Trophoblast cell (in vitro differentiated cells and primary cell): Measurements from ENCODE around the gene SRSF10.

Source experiments
- DNase-seq, 2 donors: peaks; one replicate each; pipeline ENCODE4 v3.0.0-alpha.2; 2016
- H2AFZ ChIP-seq: 2 replicates; pipeline ENCODE4 v1.6.1; 2013; ENCODE audit warnings: low read length, moderate library complexity, mild to moderate bottlenecking; ENCODE audit not compliant: insufficient read depth, poor library complexity
- H2AK5ac ChIP-seq: 2 replicates; pipeline ENCODE4 v1.6.1; 2013; ENCODE audit warnings: mild to moderate bottlenecking, low read length
- H2BK120ac ChIP-seq: 2 replicates; pipeline ENCODE4 v1.6.1; 2013; ENCODE audit warnings: low read length, mild to moderate bottlenecking, moderate library complexity; ENCODE audit not compliant: insufficient read depth, poor library complexity
- H2BK12ac ChIP-seq: 2 replicates; pipeline ENCODE4 v1.6.1; 2013; ENCODE audit warnings: mild to moderate bottlenecking, low read length, moderate library complexity
- H2BK5ac ChIP-seq: 2 replicates; pipeline ENCODE4 v1.6.1; 2013; ENCODE audit warnings: low read length, low read depth, moderate library complexity, mild to moderate bottlenecking; ENCODE audit not compliant: poor library complexity
- H3K14ac ChIP-seq: 2 replicates; pipeline ENCODE4 v1.6.1; 2013; ENCODE audit warnings: mild to moderate bottlenecking, low read length
- H3K18ac ChIP-seq: 2 replicates; pipeline ENCODE4 v1.6.1; 2013; ENCODE audit warnings: mild to moderate bottlenecking, low read length
- H3K23ac ChIP-seq: 2 replicates; pipeline ENCODE4 v1.6.1; 2013; ENCODE audit warnings: low read length
- H3K27ac ChIP-seq: 2 replicates; pipeline ENCODE4 v1.5.1; 2013; ENCODE audit warnings: low read depth, mild to moderate bottlenecking, inconsistent platforms, low read length, moderate library complexity
- H3K27me3 ChIP-seq: 2 replicates; pipeline ENCODE4 v1.6.1; 2013; ENCODE audit warnings: inconsistent platforms, mild to moderate bottlenecking, low read length, moderate library complexity; ENCODE audit not compliant: insufficient read depth
- H3K36me3 ChIP-seq, 2 experiments: 1 replicate in 1 of 2; 2 replicates in 1 of 2; pipeline ENCODE4 v1.6.1; 2013; ENCODE audit warnings: low read length in 2 of 2, mild to moderate bottlenecking in 2 of 2, moderate library complexity in 1 of 2; ENCODE audit not compliant: insufficient read depth in 2 of 2, control insufficient read depth in 1 of 2
- H3K4ac ChIP-seq: 2 replicates; pipeline ENCODE4 v1.6.1; 2013; ENCODE audit warnings: low read depth, mild to moderate bottlenecking, low read length, moderate library complexity
- H3K4me1 ChIP-seq, 2 experiments: 1 replicate in 1 of 2; 2 replicates in 1 of 2; pipeline ENCODE4 v1.6.1; 2013; ENCODE audit warnings: low read length in 2 of 2, mild to moderate bottlenecking in 2 of 2, moderate library complexity in 1 of 2; ENCODE audit not compliant: insufficient read depth in 2 of 2, control insufficient read depth in 1 of 2
- H3K4me2 ChIP-seq: 2 replicates; pipeline ENCODE4 v1.6.1; 2013; ENCODE audit warnings: inconsistent platforms, mild to moderate bottlenecking, low read length, moderate library complexity
- H3K4me3 ChIP-seq: 2 replicates; pipeline ENCODE4 v1.5.1; 2013; ENCODE audit warnings: mild to moderate bottlenecking, low read depth, low read length, inconsistent platforms
- H3K79me1 ChIP-seq: one replicate; pipeline ENCODE4 v1.6.1; 2013; ENCODE audit warnings: low read length
- H3K79me2 ChIP-seq: 2 replicates; pipeline ENCODE4 v1.6.1; 2013; ENCODE audit warnings: low read length, mild to moderate bottlenecking; ENCODE audit not compliant: control insufficient read depth, insufficient read depth, poor library complexity
- H3K9ac ChIP-seq: 2 replicates; pipeline ENCODE4 v1.6.1; 2013; ENCODE audit warnings: mild to moderate bottlenecking, low read length
- H3K9me3 ChIP-seq: 2 replicates; pipeline ENCODE4 v1.6.1; 2013; ENCODE audit warnings: low read depth, mild to moderate bottlenecking, control low read depth, inconsistent platforms, low read length; ENCODE audit not compliant: insufficient read depth
- H4K12ac ChIP-seq: 2 replicates; pipeline ENCODE4 v1.6.1; 2013; ENCODE audit warnings: low read depth, mild to moderate bottlenecking, low read length, moderate library complexity
- H4K8ac ChIP-seq: 2 replicates; pipeline ENCODE4 v1.6.1; 2013; ENCODE audit warnings: low read depth, mild to moderate bottlenecking, low read length, moderate library complexity
- H4K91ac ChIP-seq: one replicate; pipeline ENCODE4 v1.6.1; 2013; ENCODE audit warnings: low read depth, mild to moderate bottlenecking, low read length, moderate library complexity
- WGBS: extraction: QIAGEN DNeasy Blood & Tissue Kit; methylation state at CpG from one replicate; pipeline ENCODE4 v1.1.7; 2013; ENCODE audit warnings: missing lambda C conversion rate; ENCODE audit not compliant: insufficient read length, insufficient coverage; ENCODE audit errors: extremely low coverage; 5-methylcytosine and 5-hydroxymethylcytosine counted together

SRSF10 gene

GRCh38 chr1:23966973-23967493 lies 13.1 kb downstream of the SRSF10 start:
- H4K12ac ChIP-seq = no peak overlapping the region
- H2BK120ac ChIP-seq = no peak overlapping the region
- no peaks in the 10 kb centered on the region for H3K79me1 ChIP-seq
- no peak overlapping the region for H4K91ac ChIP-seq
- H2AK5ac ChIP-seq = no peak overlapping the region
- no peak overlapping the region for H3K14ac ChIP-seq
- peaks cover 4 to 13% of the 10 kb centered on the region in 2 experiments for H3K36me3 ChIP-seq
- no peak overlapping the region for H2BK12ac ChIP-seq
- no peak overlapping the region for H3K18ac ChIP-seq
- H2AFZ ChIP-seq = no peak overlapping the region
- DNase-seq = no peak
- H2BK5ac ChIP-seq = no peak overlapping the region
- H3K23ac ChIP-seq = no peak overlapping the region
- no peaks in the 10 kb centered on the region for H3K4me1 ChIP-seq
- no peak overlapping the region for H3K4me2 ChIP-seq
- no peak overlapping the region for H3K4ac ChIP-seq
- no peaks in the 10 kb centered on the region for H3K9me3 ChIP-seq
- H4K8ac ChIP-seq = no peak overlapping the region
- H3K27me3 ChIP-seq = no peaks in the 10 kb centered on the region
- H3K9ac ChIP-seq = no peak overlapping the region
- H3K4me3 ChIP-seq = no peak overlapping the region
- H3K79me2 ChIP-seq = no peaks in the 10 kb centered on the region
- H3K27ac ChIP-seq = no peak overlapping the region

- Histone ChIP-seq H3K79me1 (no peaks in the 10 kb centered on the region), H3K23ac (no peak overlapping the region), H2AFZ (no peak overlapping the region), H3K4me3 (no peak overlapping the region), H4K8ac (no peak overlapping the region), H3K14ac (no peak overlapping the region), H4K12ac (no peak overlapping the region), H3K4me1 (no peaks in the 10 kb centered on the region), H3K18ac (no peak overlapping the region), H2AK5ac (no peak overlapping the region), H2BK120ac (no peak overlapping the region), H3K27me3 (no peaks in the 10 kb centered on the region), H3K36me3 (peaks cover 0 to 8% of the 10 kb centered on the region in 2 experiments), H4K91ac (no peak overlapping the region), H3K79me2 (peaks cover 2% of the 10 kb centered on the region), H2BK5ac (no peak overlapping the region), H3K4ac (no peak overlapping the region), H2BK12ac (no peak overlapping the region), H3K9ac (no peak overlapping the region), H3K4me2 (no peak overlapping the region), H3K27ac (no peak overlapping the region), H3K9me3 (no peaks in the 10 kb centered on the region)
- DNase-seq = peak in 1 of 2 donors; percentile 41
- no CpG with 5 or more reads among the region's 5 CpGs for WGBS
These were observed 15.1 kb downstream of the SRSF10 start for GRCh38 chr1:23964790-23965740.

- WGBS = no CpG with 5 or more reads among the region's 3 CpGs
- no peaks in the 10 kb centered on the region for H3K27me3 ChIP-seq
These were observed 15.9 kb downstream of the SRSF10 start for GRCh38 chr1:23964235-23964668.

DNA sequence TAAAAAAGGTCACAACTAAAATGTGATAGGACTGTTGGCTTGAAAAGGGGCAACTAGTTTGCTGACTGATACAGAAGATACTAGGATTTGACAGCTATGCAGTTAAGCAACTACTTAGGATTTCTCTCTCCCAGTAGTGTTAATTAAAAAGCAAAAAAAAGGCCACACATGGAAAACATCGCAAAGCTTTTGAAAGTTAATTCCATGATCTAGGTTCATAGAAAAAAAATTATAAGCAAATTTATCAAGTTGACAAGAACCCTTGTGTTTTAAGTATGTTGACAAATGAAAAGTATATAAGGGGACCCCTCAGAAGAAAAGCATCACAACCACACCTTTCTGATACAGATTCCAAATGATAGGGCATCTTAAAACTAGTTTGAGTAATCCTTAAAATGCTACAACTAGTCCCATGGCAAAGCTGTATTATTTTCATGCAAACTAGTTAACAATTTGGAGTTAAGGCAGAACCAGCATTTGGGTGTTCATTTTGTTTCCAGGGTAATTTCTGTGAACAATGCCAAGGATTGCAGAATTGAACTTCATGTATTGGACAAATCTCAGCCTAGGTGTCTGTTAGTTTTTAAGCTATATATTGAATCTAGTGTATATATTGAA lies 16.4 kb downstream of the SRSF10 start:
- Histone ChIP-seq H2AK5ac (no peak overlapping the region), H3K79me1 (peaks cover 11% of the 10 kb centered on the region), H3K4me3 (no peak overlapping the region), H2AFZ (no peak overlapping the region), H2BK12ac (no peak overlapping the region), H2BK120ac (no peak overlapping the region), H3K4me1 (no peaks in the 10 kb centered on the region), H4K8ac (no peak overlapping the region), H2BK5ac (no peak overlapping the region), H3K36me3 (peaks cover 0 to 6% of the 10 kb centered on the region in 2 experiments), H3K23ac (no peak overlapping the region), H3K27ac (no peak overlapping the region), H4K91ac (no peak overlapping the region), H3K27me3 (no peaks in the 10 kb centered on the region), H3K4me2 (no peak overlapping the region), H3K79me2 (peaks cover 9% of the 10 kb centered on the region), H4K12ac (no peak overlapping the region), H3K9me3 (no peaks in the 10 kb centered on the region), H3K9ac (no peak overlapping the region), H3K14ac (no peak overlapping the region), H3K18ac (no peak overlapping the region), H3K4ac (no peak overlapping the region)
- DNase-seq = no peak
- WGBS = no CpG with 5 or more reads among the region's 1 CpG

More at GRCh38 chr1:23964235-23964668, 15.9 kb downstream of the SRSF10 start:
- H4K8ac ChIP-seq = no peak overlapping the region
- no peaks in the 10 kb centered on the region for H3K4me1 ChIP-seq
- no peak overlapping the region for H2BK120ac ChIP-seq
- DNase-seq = peak in 1 of 2 donors; percentile 21
- no peak overlapping the region for H4K91ac ChIP-seq
- H3K4me2 ChIP-seq = no peak overlapping the region
- no peak overlapping the region for H3K14ac ChIP-seq
- no peak overlapping the region for H3K4me3 ChIP-seq
- H3K18ac ChIP-seq = no peak overlapping the region
- no peak overlapping the region for H2BK5ac ChIP-seq
- H3K23ac ChIP-seq = no peak overlapping the region
- no peak overlapping the region for H3K9ac ChIP-seq
- no peak overlapping the region for H2AK5ac ChIP-seq
- no peak overlapping the region for H2AFZ ChIP-seq
- no peak overlapping the region for H2BK12ac ChIP-seq
- H3K36me3 ChIP-seq = peaks cover 0 to 6% of the 10 kb centered on the region in 2 experiments
- peaks cover 7% of the 10 kb centered on the region for H3K79me2 ChIP-seq
- no peak overlapping the region for H3K4ac ChIP-seq
- no peaks in the 10 kb centered on the region for H3K9me3 ChIP-seq
- H3K79me1 ChIP-seq = peaks cover 6% of the 10 kb centered on the region
- no peak overlapping the region for H4K12ac ChIP-seq
- H3K27ac ChIP-seq = no peak overlapping the region
